Astrocyte of the spinal cord (primary cell): ENCODE data around the gene PSKH1.
"Not testable (repeated sequence)": the region's sequence is repeated elsewhere in the genome, so short reads cannot be mapped to it uniquely, and the experiment has no call there.

Experiments used
- DNase-seq: peaks from one replicate; pipeline ENCODE4 v3.0.0; 2011; ENCODE audit warnings: low read depth, low spot score
- H3K4me3 ChIP-seq: 2 replicates; pipeline ENCODE4 v1.5.1; 2011; ENCODE audit warnings: low read depth, mild to moderate bottlenecking, low read length, moderate library complexity
- in situ Hi-C: cut with HindIII; loops from 2 replicates; pipeline ENCODE4 v1.10.0; 2017; ENCODE audit warnings: low sequenced_read_pairs
- TF ChIP-seq, protein P1 (sequence below): IDR thresholded peaks from 2 replicates; pipeline ENCODE4 v1.5.1; 2012; ENCODE audit warnings: low read depth, mild to moderate bottlenecking, low read length, inconsistent platforms

Gene PSKH1

DNA sequence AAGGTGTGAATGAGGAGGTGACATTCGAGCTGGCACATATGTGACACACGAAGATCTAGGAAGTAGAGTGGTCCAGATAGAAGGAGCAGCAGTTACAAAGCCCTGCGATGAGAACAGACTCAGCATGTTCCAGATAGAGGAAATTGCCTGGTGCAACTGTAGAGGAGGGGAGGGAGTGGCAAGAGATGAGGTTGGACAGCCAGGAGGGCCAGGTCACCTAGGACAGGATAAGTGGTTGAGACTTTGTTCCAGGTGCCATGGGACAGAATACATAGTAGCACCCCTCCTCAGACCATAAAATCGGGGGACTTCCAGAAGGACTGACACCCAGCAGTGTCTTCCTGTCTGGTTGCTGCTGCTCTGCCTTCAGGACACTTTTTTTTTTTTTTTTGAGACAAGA is 34.6 kb upstream of the PSKH1 start:
- no peak overlapping the region for H3K4me3 ChIP-seq
- no peak for DNase-seq
- in situ Hi-C loops, result no loop called here
- TF ChIP-seq, protein P1, sequence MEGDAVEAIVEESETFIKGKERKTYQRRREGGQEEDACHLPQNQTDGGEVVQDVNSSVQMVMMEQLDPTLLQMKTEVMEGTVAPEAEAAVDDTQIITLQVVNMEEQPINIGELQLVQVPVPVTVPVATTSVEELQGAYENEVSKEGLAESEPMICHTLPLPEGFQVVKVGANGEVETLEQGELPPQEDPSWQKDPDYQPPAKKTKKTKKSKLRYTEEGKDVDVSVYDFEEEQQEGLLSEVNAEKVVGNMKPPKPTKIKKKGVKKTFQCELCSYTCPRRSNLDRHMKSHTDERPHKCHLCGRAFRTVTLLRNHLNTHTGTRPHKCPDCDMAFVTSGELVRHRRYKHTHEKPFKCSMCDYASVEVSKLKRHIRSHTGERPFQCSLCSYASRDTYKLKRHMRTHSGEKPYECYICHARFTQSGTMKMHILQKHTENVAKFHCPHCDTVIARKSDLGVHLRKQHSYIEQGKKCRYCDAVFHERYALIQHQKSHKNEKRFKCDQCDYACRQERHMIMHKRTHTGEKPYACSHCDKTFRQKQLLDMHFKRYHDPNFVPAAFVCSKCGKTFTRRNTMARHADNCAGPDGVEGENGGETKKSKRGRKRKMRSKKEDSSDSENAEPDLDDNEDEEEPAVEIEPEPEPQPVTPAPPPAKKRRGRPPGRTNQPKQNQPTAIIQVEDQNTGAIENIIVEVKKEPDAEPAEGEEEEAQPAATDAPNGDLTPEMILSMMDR, result no peak

DNA sequence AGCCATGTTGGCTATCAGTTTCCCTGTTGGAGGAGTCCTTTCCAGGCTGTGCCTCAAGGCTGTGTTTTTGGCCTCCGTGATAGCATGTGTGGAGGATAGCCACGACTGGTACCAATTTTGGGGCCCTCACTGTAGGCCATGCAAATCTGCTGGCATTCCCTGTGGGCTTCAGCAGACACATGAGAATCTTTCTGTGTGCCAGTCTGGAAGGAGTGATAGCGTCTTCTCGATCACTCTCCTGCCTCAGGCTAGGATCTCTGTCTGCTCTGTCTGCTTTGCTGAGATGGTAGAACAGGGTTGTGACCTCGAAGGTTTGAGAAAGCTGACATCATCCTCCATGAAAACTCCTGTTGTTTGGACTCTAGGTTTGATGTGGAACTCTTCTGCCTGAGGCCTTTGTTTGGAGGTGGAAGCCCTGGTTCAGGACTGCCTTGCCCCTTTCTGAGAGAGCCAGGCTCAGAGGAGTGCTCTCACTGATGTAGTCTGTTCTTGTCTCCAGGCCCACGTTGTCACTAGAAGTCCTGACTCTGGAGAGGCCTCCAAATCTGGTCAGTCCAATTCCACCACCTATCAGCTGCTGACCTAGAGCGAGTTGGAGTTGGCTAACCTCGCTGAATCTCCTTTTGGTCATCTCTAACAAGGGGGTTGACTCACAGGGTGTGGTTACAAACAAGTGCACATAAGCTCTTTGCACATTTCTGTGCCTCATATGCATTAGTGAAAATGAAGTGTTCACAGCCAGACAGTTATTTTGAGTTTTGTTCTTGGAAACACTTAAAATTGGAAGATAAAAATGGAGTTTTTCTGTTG is 32.3 kb upstream of the PSKH1 start:
- H3K4me3 ChIP-seq, result no peak overlapping the region
- in situ Hi-C loops, result no loop called here
- DNase-seq, result no peak
- TF ChIP-seq, protein P1, result no peak

DNA sequence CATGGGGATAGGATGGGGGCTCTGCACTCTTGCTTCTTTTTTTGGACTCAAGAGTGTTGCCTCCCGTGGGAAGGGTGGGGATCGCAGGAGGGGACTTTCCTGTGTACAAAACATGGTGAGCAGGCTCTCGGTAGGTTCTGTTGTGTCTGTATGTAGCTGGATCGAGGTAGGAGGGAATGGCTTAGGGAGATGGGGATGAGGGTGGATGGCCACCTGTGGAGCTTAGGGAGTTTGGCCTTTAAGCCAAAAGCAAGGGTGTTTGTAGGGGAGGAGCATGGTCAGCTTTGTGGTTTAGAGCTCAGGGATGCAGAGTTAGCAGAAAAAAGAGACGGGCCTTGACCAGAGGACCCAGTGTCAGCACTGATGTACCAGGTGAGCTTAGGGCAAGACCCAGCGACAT is 31.2 kb upstream of the PSKH1 start:
- in situ Hi-C loops, result no loop called here
- DNase-seq, result no peak
- TF ChIP-seq, protein P1, result no peak
- H3K4me3 ChIP-seq, result no peak overlapping the region

DNA sequence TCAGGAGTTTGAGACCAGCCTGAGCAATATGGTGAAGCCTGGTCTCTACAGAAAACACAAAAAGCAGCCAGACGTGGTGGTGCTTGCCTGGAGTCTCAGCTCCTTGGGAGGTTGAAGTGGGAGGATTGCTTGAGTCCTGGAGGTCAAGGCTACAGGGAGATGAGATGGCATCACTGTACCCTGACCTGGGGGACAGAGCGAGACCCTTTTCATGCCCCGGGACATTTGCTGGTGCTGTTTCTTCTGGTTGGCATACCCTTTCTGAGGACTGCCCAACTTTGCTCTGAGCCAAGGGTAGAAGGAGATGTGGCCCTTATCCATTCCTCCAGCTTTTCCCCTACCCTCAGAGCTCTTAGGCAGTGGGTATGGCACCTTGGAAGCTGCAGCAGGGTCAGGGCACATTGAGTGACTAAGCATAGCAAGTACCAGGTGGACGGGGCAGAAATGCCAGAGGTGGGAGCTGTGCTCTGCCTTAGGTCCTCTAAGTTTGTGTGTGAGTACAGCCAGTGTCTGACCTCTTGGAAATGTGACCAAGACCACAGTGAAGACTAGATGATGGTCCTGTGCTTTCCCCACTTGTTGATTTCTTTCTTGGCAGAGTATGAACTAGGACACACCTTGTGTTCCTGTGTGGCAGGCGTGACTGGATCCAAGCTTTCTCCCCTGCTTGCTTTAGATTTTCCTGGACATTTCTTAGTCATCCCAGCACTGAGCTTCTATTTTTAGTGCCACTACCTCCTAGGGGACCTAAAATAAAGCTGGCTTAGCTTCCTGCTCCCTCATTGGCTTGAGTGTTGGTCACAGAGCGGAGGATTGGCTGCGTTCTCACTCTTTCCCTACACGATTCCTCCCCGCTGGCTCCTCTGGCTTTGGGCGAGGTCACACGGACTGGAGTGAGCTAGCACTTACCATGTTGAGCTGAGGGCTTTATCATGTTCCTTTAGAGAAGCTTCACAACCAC is 30.2 kb upstream of the PSKH1 start:
- in situ Hi-C loops, result no loop called here
- DNase-seq, result peak; percentile 69

DNA sequence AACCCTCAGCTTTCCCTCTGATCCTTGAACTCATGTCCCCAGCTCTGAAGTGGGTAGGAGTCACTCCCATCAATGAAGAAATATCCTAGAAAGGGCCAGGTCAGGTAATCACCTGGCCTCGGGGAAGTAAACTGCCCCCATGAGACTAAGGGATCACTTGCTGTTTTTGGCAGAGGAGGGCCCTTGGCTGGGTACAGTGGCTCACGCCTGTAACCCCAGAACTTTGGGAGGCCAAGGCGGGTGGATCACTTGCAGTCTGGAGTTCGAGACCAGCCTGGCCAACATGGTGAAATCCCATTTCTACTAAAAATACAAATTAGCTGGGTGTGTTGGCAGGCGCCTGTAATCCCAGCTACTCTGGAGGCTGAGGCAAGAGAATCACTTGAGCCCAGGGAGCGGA is 29.0 kb upstream of the PSKH1 start:
- H3K4me3 ChIP-seq, DNase-seq, in situ Hi-C loops: not testable (repeated sequence)

More for the DNA sequence above, 30.2 kb upstream of the PSKH1 start:
- TF ChIP-seq, protein P1, result no peak
- no peak overlapping the region for H3K4me3 ChIP-seq

DNA sequence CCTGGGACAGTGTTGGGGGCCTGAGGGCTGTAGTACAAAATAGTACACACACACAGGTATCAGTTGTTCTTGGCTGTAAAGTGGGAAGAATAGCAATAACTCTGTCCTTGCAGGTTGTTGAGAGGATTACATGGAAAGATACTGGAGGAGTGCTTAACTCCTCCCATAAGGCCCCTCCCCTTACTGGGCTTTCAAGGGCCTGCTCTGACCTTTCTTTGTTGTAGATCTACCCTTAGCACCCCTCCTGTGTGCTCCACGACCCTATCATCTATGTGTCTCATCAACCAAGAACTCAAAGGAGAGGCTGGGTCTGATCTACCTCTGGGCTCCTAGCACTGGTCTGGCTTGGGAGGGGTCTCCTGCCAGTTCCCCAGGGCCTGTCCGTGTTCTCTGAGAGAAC is 28.5 kb upstream of the PSKH1 start:
- TF ChIP-seq, protein P1, result no peak

More for the DNA sequence above, 28.5 kb upstream of the PSKH1 start:
- in situ Hi-C loops, result no loop called here
- no peak for DNase-seq
- H3K4me3 ChIP-seq, result no peak overlapping the region
